OCI-LY3 (cell line): ENCODE results near the gene CREB3L2.

Experiments
- CTCF ChIP-seq: fragments of 200-600, 300-600 bp; sonication (generic); IDR thresholded peaks from 2 replicates; pipeline ENCODE4 v1.5.1; 2014; ENCODE audit warnings: antibody characterized with exemption, low read length, low read depth
- EZH2phosphoT487 ChIP-seq: fragments of 200-600 bp; shearing (Covaris generic); IDR thresholded peaks from 2 replicates; pipeline ENCODE4 v1.6.1; 2018; ENCODE audit warnings: antibody characterized with exemption, mixed run types, low read depth

GRCh38 chr7:137838706-137839315, 163.1 kb downstream of the CREB3L2 start:
- TF ChIP-seq CTCF (no peak), EZH2phosphoT487 (no peak)
